SK-MEL-5 (cell line): ENCODE results near the gene PMIS2. TPM values are rescaled to one million over a fixed set of nuclear protein-coding genes. Genes with fewer than 3 reads are reported as not detected.

ENCODE experiments used
- DNase-seq: peaks from one replicate; pipeline ENCODE4 v3.0.0-alpha.2; 2016; ENCODE audit warnings: low read depth, low spot score
- in situ Hi-C: cut with HindIII; loops from 2 replicates; pipeline ENCODE4 v1.10.0; 2016; ENCODE audit warnings: low sequenced_read_pairs, high pct_unique_total_duplicates, low pct_unique_long_range_greater_than_20kb
- total RNA-seq: library from RNA; depleted of rRNA; stranded (reverse); fragments of >200 nt; shearing (Covaris generic); gene quantifications from 2 replicates; pipeline ENCODE4 v1.2.3, GENCODE V29; 2014; rRNA removed

PMIS2 gene
- total RNA-seq, 1 experiment from 2014 or later = not detected

DNA sequence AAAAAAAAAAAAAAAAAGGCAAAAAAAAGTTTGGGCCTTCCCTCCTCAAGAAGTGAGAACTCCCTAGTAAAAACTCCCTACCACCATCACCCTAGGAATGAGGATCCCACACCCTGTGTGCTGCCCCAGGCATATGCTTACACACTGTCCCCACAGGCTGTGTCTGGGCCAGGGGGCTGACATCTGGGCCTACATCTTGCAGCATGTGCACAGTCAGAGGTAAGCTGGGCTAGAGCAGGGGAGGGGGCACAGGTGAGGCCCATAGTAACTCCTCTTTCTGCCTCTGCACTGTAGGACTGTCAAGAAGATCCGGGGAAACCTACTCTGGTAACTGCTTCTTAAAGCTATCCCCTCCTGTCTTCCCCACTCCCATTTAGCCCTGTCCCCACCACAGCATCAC, 27.6 kb downstream of the PMIS2 start:
- DNase-seq = no peak
- in situ Hi-C loops = no loop called here

DNA sequence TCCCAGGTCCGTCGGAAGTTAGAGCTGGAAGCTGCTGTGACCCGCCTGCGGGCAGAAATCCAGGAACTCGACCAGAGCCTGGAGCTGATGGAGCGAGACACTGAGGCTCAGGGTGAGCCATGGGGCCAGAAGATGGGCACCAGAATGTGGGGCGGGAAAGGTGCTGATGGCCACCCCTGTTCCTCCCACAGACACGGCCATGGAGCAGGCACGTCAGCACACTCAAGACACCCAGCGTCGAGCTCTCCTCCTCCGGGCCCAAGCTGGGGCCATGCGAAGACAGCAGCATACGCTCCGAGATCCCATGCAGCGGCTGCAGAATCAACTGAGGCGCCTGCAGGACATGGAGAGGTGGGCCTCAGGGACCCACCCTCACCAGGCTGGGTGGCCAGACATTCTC, 29.1 kb downstream of the PMIS2 start:
- no peak for DNase-seq
- in situ Hi-C loops = no loop called here

DNA sequence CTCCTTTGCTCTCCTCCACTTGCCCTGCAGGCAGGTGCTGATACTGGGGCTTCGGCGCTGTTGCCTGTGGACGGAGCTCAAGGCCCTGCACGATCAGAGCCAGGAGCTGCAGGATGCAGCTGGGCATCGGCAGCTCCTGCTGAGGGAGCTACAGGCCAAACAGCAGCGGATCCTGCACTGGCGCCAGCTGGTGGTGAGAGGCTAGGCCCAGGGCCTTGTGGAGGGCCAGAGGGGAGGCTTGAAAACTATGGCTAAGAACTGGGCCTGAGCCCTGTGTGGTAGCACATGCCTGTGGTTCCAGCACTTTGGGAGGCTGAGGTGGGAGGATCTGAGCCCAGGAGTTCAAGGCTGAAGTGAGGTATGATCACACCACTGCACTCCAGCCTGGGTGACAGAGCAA, 32.9 kb downstream of the PMIS2 start:
- in situ Hi-C loops = no loop called here
- DNase-seq = peak; percentile 16

DNA sequence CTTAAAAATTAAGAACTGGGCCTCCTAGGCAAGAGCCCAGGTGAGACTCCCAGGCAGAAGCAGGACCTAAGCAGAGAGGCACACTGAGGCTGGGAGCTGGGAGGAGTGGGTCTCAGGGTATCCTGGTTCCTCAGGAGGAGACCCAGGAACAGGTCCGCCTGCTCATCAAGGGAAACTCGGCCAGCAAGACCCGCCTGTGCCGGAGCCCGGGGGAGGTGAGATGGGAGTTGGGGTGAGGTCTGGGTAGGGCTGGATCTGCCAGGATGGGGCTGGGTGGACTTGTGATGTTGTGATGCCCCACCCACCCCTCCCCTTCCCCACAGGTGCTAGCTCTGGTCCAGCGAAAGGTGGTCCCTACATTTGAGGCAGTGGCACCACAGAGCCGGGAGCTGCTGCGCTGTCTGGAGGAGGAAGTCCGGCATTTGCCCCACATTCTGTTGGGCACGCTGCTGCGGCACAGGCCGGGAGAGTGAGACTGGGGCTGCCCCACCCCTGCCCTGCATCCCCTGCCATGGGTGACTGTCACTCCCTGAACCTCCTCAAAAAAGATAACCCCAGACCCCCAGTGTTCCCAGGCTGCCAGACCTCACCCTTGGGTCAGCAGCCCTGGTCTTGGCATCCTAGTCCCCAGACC, 33.4 kb downstream of the PMIS2 start:
- in situ Hi-C loops = no loop called here
- DNase-seq = no peak

DNA sequence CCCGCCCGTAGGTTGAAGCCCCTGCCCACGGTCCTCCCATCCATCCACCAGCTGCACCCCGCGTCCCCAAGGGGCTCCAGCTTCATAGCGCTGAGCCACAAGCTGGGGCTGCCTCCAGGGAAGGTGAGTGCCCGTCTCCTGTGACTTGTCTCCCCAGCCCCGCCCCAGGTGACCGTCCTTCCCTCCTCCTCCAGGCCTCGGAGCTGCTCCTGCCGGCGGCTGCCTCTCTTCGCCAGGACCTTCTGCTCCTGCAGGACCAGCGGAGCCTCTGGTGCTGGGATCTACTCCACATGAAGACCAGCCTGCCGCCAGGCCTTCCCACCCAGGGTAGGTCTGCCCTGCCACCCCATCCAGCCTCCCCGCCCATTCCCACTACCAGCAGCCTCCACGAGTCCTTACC, 34.0 kb downstream of the PMIS2 start:
- in situ Hi-C loops = no loop called here
- no peak for DNase-seq

DNA sequence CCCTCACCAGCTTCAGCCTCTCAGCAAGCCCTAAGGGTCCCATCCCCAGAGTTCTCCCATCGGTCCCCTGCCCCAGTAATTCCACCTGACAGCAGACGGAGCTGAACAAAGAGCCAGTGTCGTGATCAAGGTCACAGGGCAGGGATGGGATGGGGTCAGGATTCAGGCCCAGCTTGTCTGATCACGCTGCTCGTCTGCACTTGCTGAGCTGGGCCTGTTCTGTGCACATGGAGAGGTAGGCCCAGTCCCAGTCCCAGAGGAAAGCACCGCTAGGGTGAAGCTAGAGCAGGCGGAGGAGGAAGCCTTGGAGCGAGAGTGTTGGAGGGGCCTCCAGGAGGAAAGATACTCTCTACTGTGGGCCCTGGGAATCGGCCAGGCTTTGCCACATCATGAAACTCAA, 35.7 kb downstream of the PMIS2 start:
- in situ Hi-C loops = no loop called here
- no peak for DNase-seq

DNA sequence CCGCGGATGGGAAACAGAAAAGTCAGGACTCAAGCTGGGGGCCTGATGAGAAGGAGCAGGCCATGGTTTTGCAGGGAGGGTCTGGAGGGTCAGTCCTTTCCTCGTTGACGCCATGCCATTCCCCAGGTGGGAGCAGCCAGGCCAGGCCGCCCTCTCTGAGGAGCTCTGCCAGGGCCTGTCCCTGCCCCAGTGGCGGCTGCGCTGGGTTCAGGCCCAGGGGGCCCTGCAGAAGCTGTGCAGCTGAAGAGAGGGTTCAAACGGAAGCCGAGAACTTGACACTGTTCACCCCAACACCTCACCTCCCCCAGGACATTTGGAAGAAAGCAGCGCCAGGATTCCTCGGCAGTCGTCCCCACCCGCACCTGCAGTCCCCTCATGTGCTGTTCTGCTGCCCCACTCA, 36.8 kb downstream of the PMIS2 start:
- in situ Hi-C loops = no loop called here
- no peak for DNase-seq

DNA sequence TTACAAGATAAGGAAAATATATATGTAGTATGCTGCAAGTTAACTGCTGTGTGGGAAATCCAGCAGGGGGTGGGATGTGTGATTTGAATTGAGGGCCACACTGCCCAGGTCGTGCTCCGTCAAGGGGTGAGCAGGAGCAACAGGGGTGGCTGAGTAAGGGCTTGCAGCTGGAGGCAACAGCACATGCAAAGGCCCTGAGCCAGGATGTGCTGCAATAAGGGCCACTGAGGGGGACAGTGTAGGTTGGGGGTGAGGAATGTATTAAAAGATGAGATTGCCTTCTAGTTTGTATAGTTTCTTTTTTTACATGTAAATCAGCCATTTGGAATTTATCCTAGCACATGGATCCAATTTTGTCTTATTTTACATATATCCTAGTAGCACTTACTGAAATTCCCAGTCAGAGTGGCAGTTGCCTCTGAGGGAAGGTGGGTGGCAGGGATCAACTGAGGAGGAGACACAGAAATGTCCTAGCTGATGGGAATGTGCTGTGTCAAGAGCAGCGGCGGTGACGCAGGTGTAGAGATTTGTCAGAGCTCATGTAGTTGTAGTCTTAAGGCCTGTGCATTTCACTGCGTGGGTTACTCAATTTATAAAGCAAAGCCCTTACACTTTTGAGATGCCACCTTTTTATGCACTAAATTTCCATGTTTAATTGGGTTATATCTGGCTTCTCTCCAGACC, 37.5 kb downstream of the PMIS2 start:
- in situ Hi-C loops = no loop called here
- no peak for DNase-seq

DNA sequence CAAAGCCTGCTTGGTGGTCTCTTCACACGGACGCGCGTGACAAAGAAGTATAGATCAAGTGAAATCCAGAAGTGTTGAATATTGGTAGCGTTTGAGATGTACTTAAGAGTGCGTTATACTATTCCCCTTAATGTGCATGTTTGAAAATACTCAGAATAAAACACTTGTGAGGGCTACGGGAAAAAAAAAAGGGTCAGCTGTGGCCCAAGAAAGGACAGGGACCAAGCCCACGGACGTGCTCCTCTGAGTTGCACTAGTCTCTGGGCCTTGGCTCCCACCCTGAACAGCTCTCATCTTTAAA, 42.2 kb downstream of the PMIS2 start:
- in situ Hi-C loops = no loop called here
- no peak for DNase-seq

DNA sequence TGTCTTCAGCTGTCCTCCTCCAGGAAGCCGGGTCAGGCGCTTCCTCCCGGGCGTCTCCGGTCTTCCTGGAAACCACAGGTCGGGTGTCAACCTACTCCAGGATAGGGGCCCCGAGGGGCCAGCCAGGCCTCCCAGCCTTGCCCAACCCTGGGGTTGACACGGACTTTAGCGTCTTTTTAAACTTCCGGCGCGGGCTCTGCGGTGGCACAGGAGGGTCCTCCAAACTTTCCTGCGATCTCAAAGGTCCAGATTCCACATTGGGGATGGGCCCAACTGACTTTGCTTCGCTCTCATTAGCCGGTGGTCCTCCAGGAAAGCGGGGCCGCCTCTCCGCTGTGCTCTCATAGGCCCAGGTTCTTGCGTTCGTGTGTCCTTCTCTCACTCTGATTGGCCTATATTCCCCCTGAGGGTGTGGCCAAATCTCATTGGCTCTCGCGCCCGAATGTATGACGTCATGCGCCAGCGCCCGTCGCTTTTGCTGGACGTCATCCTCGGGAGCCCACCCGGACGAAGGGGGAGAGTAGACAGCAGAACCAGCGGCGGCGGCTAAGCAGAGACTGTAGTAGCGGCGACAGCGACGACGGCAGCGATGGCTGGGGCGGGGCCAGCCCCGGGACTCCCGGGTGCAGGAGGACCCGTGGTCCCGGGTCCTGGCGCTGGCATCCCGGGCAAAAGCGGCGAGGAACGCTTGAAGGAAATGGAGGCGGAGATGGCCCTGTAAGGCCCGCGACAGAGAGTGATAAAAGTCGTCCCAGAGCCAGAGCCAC, 42.8 kb downstream of the PMIS2 start, which contains the start of gene RBM42:
RBM42 (plus strand) TSS at position 472 of the 767 bp plus-strand sequence; CDS start at position 590, 118 bp downstream.
- DNase-seq = peak; percentile 99
- in situ Hi-C loops = no loop called here

DNA sequence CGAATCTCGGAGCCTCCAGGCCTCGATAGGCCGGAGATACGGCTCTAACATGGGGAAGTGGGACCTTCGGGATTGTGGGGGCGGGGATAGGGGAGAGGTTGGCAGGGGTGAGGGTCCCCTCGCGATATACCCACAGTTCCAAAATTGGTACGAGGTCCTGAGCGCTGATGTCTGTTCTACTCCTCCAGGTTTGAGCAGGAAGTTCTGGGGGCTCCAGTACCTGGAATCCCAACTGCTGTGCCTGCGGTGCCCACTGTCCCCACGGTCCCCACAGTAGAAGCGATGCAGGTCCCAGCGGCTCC, 43.3 kb downstream of the PMIS2 start:
- in situ Hi-C loops = no loop called here
- DNase-seq = no peak

DNA sequence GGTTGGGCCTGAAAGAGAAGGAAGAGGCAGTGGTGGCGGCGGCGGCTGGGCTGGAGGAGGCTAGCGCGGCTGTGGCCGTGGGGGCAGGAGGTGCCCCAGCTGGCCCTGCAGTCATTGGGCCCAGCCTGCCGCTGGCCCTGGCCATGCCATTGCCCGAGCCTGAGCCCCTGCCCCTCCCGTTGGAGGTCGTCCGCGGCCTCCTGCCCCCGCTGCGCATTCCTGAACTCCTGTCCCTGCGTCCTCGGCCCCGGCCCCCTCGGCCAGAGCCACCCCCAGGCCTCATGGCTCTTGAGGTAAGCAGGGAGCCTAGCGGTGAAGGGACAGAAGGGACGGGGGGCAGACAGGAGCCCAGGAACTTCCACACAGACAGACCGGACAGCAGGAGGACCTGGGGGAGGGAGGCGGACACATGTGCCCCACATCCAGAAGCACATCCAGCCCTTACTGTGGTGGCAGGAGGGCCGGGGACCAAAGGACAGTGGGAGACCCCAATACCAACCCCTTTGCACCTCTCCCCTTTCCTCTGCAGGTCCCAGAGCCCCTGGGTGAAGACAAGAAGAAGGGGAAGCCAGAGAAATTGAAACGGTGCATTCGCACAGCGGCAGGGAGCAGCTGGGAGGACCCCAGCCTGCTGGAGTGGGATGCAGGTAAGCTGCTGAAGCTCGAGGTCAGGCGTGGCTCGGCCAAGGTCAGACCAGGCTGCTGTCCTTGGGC, 47.9 kb downstream of the PMIS2 start:
- in situ Hi-C loops = no loop called here
- no peak for DNase-seq

DNA sequence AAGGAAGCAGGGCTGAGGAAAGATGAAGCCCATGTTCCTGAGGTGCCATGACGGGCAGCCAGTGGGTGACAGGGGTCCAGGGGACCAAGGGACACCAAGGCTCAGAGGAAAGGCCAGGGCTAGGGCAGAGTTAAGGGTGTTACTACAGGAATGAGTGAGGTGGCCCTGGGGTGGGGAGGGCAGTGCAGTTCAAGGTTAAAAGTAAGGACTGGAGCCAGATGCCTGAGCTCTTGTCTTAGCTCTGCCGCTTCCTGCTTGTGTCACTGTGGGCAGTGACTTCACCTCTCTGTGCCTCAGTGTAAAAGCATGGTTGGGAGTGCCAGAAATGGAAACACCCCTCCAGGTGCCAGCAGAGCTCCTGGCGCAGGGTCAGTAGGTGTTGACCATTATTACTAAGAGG, 50.7 kb downstream of the PMIS2 start:
- no peak for DNase-seq
- in situ Hi-C loops = no loop called here

Other genes starting within 250 kb of the PMIS2 start
- gene FFAR1, start 238.3 kb upstream of the PMIS2 start, total RNA-seq = not detected in 2 replicates
- gene FFAR3, start 227.7 kb upstream of the PMIS2 start, total RNA-seq = not detected in 2 replicates
- gene GPR42, start 215.1 kb upstream of the PMIS2 start, total RNA-seq = not detected in 2 replicates
- 0.13 TPM in 1 of 2 replicates, not detected in the other for gene FFAR2, start 137.9 kb upstream of the PMIS2 start, total RNA-seq
- gene KRTDAP, start 95.7 kb upstream of the PMIS2 start, total RNA-seq = not detected in 2 replicates
- 16.7 and 23.0 TPM in 2 replicates for gene DMKN, start 72.5 kb upstream of the PMIS2 start, total RNA-seq
- 0.11 TPM in 1 of 2 replicates, not detected in the other for gene SBSN, start 57.9 kb upstream of the PMIS2 start, total RNA-seq
- gene GAPDHS, start 52.7 kb upstream of the PMIS2 start, total RNA-seq = 3.2 and 3.6 TPM in 2 replicates
- 582 and 591 TPM in 2 replicates for gene TMEM147, start 40.5 kb upstream of the PMIS2 start, total RNA-seq
- gene ATP4A, start 22.5 kb upstream of the PMIS2 start, total RNA-seq = not detected in 2 replicates
- gene HAUS5, start 26.6 kb downstream of the PMIS2 start, total RNA-seq = 9.2 and 11.1 TPM in 2 replicates
- gene RBM42, start 42.9 kb downstream of the PMIS2 start, total RNA-seq = 54.5 and 58.2 TPM in 2 replicates
- gene ETV2, start 55.6 kb downstream of the PMIS2 start, total RNA-seq = 0.40 TPM in 1 of 2 replicates, not detected in the other
- 568 and 619 TPM in 2 replicates for gene COX6B1, start 62.1 kb downstream of the PMIS2 start, total RNA-seq
- gene UPK1A, start 80.3 kb downstream of the PMIS2 start, total RNA-seq = not detected in 2 replicates
- not detected in 2 replicates for gene ZBTB32, start 118.4 kb downstream of the PMIS2 start, total RNA-seq
- 3.7 and 5.9 TPM in 2 replicates for gene KMT2B, start 131.8 kb downstream of the PMIS2 start, total RNA-seq
- gene IGFLR1, start 156.3 kb downstream of the PMIS2 start, total RNA-seq = 1.5 and 6.9 TPM in 2 replicates
- gene U2AF1L4, start 159.2 kb downstream of the PMIS2 start, total RNA-seq = 6.0 and 6.9 TPM in 2 replicates
- gene PSENEN, start 159.5 kb downstream of the PMIS2 start, total RNA-seq = 51.5 and 56.0 TPM in 2 replicates
- gene LIN37, start 162.4 kb downstream of the PMIS2 start, total RNA-seq = 5.3 and 7.7 TPM in 2 replicates
- not detected in 2 replicates for gene HSPB6, start 170.9 kb downstream of the PMIS2 start, total RNA-seq
- 1.3 and 1.7 TPM in 2 replicates for gene PROSER3, start 172.0 kb downstream of the PMIS2 start, total RNA-seq
- gene ARHGAP33, start 189.4 kb downstream of the PMIS2 start, total RNA-seq = 0.83 and 0.87 TPM in 2 replicates
- not detected in 2 replicates for gene PRODH2, start 226.7 kb downstream of the PMIS2 start, total RNA-seq